Breast epithelium (tissue), 3 donors: ENCODE results near the gene PROSER3.

ENCODE experiments used
- CTCF ChIP-seq, 3 donors: fragments of 450-650 bp; IDR thresholded peaks; one replicate each; pipeline ENCODE4 v1.5.1; 2016 to 2017; ENCODE audit warnings: antibody characterized with exemption in 3 of 3, mild to moderate bottlenecking in 3 of 3, moderate library complexity in 3 of 3
- POLR2A ChIP-seq: fragments of 450-650 bp; IDR thresholded peaks from one replicate; pipeline ENCODE4 v1.6.1; 2016; ENCODE audit warnings: antibody characterized with exemption, mild to moderate bottlenecking, moderate library complexity

- no peak for TF ChIP-seq CTCF (IDR thresholded peaks at IDR 0.05)
- no peak for TF ChIP-seq POLR2A
These were observed 35.6 kb downstream of the PROSER3 start for GRCh38 chr19:35793381-35794165.
